Endothelial cell of umbilical vein (primary cell): ENCODE results near the gene LIN54.

ENCODE experiments used
- GATA2 ChIP-seq: IDR thresholded peaks from 2 replicates; pipeline ENCODE4 v1.7.0; 2011; ENCODE audit warnings: low read depth, mild to moderate bottlenecking, moderate library complexity, mixed read lengths, low read length; ENCODE audit not compliant: insufficient read length, insufficient read depth
- JUN ChIP-seq: IDR thresholded peaks from 2 replicates; pipeline ENCODE4 v1.6.1; 2011; ENCODE audit warnings: borderline replicate concordance, low read depth; ENCODE audit not compliant: insufficient read length, insufficient read depth
- POLR2A ChIP-seq: IDR thresholded peaks from 2 replicates; pipeline ENCODE4 v1.6.1; 2012; ENCODE audit warnings: low read depth, mild to moderate bottlenecking, control low read depth, low read length
- POLR2AphosphoS5 ChIP-seq: IDR thresholded peaks from 2 replicates; pipeline ENCODE4 v1.6.1; 2012; ENCODE audit warnings: low read depth, mild to moderate bottlenecking, control low read depth, low read length, moderate library complexity; ENCODE audit not compliant: insufficient read depth
- TF ChIP-seq, protein P1 (sequence below), 2 donors: IDR thresholded peaks; 1 replicate in 1 of 2; 2 replicates in 1 of 2; pipeline ENCODE4 v1.5.1; 2011; ENCODE audit warnings: low read length in 2 of 2, mild to moderate bottlenecking in 2 of 2, moderate library complexity in 2 of 2, control low read depth in 1 of 2, inconsistent platforms in 1 of 2, low read depth in 1 of 2; ENCODE audit not compliant: insufficient read depth in 1 of 2; ENCODE audit errors: extremely low read depth in 1 of 2

DNA sequence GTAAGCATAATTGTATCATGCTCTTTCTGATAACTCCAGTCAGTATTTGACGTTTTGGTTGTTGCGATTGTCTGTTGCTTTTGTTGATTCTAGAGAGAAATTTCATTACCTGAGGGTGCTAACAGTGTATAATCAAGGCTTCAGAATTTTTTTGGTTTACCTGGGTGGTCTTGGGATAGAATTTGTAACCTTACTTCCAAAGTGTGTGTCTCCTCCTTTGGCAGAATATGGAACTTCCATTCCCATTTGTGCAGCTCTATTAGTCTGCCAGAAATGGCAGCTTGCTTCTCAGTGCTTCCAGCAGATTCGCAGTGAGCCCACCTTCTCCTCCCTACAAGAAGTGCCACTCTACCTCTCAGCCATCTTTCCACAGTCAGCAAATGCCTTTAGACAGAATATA lies 29.6 kb upstream of the LIN54 start:
- TF ChIP-seq, protein P1, sequence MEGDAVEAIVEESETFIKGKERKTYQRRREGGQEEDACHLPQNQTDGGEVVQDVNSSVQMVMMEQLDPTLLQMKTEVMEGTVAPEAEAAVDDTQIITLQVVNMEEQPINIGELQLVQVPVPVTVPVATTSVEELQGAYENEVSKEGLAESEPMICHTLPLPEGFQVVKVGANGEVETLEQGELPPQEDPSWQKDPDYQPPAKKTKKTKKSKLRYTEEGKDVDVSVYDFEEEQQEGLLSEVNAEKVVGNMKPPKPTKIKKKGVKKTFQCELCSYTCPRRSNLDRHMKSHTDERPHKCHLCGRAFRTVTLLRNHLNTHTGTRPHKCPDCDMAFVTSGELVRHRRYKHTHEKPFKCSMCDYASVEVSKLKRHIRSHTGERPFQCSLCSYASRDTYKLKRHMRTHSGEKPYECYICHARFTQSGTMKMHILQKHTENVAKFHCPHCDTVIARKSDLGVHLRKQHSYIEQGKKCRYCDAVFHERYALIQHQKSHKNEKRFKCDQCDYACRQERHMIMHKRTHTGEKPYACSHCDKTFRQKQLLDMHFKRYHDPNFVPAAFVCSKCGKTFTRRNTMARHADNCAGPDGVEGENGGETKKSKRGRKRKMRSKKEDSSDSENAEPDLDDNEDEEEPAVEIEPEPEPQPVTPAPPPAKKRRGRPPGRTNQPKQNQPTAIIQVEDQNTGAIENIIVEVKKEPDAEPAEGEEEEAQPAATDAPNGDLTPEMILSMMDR (IDR thresholded peaks at IDR 0.05; ENCODE audit: extremely low read depth in 1 of 2, insufficient read depth in 1 of 2, low read depth in 1 of 2, low read length in 2 of 2) = no peak
- TF ChIP-seq GATA2 = no peak
- TF ChIP-seq POLR2AphosphoS5 = no peak
- no peak for TF ChIP-seq POLR2A
- no peak for TF ChIP-seq JUN
